Mucosa of descending colon (tissue), 3 donors: ENCODE measurements around the gene NPAS3. TPM values are rescaled to one million over a fixed set of nuclear protein-coding genes. Genes with fewer than 3 reads are reported as not detected.
A peak's percentile ranks its signal among the peaks of the same experiment; 100 is the strongest.

Source experiments
- ATAC-seq: fragments of 200-7000 bp; cut with Tn5 transposase; one replicate; pipeline ENCODE4 v1.9.1; 2020; ENCODE audit warnings: mild to moderate bottlenecking, moderate library complexity
- DNase-seq, 3 donors: peaks; one replicate each; pipeline ENCODE4 v3.0.0-alpha.2; 2020
- H3K36me3 ChIP-seq: fragments of 200-600 bp; one replicate; pipeline ENCODE4 v1.8.0; 2021; ENCODE audit warnings: low read depth, mild to moderate bottlenecking
- H3K4me1 ChIP-seq: fragments of 200-600 bp; one replicate; pipeline ENCODE4 v1.8.0; 2021; ENCODE audit warnings: low read depth, mild to moderate bottlenecking
- H3K4me3 ChIP-seq: fragments of 200-600 bp; one replicate; pipeline ENCODE4 v1.8.0; 2021; ENCODE audit warnings: mild to moderate bottlenecking
- H3K9me3 ChIP-seq: fragments of 200-600 bp; one replicate; pipeline ENCODE4 v1.8.0; 2021; ENCODE audit warnings: mild to moderate bottlenecking
- CTCF ChIP-seq: fragments of 200-600 bp; IDR thresholded peaks from one replicate; pipeline ENCODE4 v1.8.0; 2022; ENCODE audit warnings: antibody characterized with exemption, mild to moderate bottlenecking
- intact Hi-C, 2 donors: fragments of 100-400 bp; cut with DNase I in 1 of 2; cut with micrococcal nuclease in 1 of 2; formaldehyde crosslinking; loops; one replicate each; pipeline versions ENCODE4 v1.11.0 to v1.11.1; 2022; cut with DNase I, micrococcal nuclease
- total RNA-seq, 3 donors: library from RNA; stranded (reverse); fragmentation: NEBNext Ultra II Directional in 2 of 3; extraction: Animal tissue kit (Norgen Biotek cat#: 25700) in 2 of 3; gene quantifications; one replicate each; pipeline versions ENCODE4 v1.2.1 to v1.2.4, GENCODE V29; 2021 to 2023
- donor health status: DM: no; HTN: no; CAD: no; lungs with moderate emphysema.
- donor health status: DM: no; HTN: no; CAD: no.
- donor health status: DM: no; HTN: yes; CAD: no.

Gene NPAS3
- total RNA-seq, 3 donors from 2014 or later, result 0.65 to 9.7 (median 2.0) TPM

DNA sequence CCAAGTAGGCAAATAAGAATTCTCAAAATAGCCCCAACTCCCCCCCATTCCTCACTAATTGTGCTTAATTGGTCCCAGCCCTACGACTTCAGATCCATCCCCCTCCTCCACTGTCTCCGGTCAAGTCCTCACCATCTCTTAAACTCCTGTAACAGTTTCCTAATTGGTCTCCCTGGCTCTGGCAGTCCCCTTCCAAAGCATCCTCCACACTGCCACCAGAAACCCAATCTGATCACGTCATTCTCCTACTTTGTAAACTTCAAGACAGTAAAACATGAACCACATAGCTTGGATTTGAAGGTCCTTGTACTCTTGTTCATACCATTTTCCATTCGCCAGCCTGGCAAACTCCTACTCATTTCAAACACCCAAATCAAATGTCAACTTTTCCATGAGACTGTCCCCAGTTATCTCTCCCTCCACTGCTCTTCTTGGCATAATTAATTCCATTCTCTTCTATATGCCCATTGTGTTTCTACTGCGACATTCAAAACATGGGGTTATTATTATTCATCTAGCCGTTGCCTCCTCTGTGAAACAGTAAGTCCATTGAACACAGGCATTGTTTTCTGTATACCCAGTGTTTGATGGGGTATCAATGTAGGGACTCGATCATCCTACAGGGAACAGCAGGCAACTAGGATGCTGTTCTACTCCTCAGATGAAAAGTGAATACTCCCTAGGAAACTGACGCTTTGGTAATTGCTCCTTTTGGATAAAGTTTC, 907.6 kb downstream of the NPAS3 start:
- no peak for ATAC-seq
- intact Hi-C loops, result loop anchor here in 1 of 2 donors (10.0 kb wide), 2 partner anchors 259 to 379 kb away; no protein-coding TSS in a partner anchor
- Histone ChIP-seq H3K4me3 (no peak overlapping the region), H3K9me3 (no peaks in the 10 kb centered on the region), H3K4me1 (no peaks in the 10 kb centered on the region), H3K36me3 (no peaks in the 10 kb centered on the region)
- no peak for DNase-seq
- TF ChIP-seq CTCF, result no peak

DNA sequence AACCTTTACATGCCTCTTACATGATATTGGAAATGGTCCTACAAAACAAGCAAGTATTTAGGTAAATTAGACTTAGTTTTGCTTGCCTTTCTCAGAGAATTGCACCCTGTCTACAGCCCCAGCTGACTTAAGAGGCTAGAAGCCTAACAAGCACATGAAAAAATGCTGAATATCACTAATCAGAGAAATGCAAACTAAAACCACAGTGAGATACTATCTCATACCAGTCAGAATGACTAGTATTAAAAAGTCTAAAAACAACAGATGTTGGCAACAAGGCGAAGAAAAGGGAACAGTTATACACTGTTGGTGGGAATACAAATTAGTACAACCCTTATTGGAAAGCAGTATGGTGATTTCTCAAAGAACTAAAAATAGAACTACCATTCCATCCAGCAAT, 908.4 kb downstream of the NPAS3 start:
- Histone ChIP-seq H3K36me3 (no peaks in the 10 kb centered on the region), H3K4me1 (no peaks in the 10 kb centered on the region), H3K4me3 (no peak overlapping the region), H3K9me3 (no peaks in the 10 kb centered on the region)
- no peak for ATAC-seq
- intact Hi-C loops, result loop anchor here in 1 of 2 donors (10.0 kb wide), 2 partner anchors 258 to 378 kb away; no protein-coding TSS in a partner anchor
- no peak for TF ChIP-seq CTCF
- no peak for DNase-seq

DNA sequence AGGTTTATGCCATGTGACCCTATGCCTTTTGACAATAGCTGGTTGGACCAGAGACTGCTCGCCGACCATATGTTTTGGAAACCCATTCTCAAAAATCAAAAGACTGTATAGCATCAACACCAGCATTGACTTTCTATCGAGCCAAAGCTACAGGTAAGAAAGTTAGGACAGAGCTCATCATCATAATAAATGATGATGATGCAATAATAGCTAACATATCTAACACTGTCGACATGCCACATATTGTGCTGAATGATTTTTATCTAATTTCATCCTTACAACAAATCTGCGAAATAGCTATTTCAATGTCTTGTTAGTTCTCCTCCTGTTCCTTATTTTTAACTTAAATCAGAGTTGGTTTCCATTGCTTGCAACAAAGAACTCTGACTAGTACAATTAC, 909.3 kb downstream of the NPAS3 start:
- Histone ChIP-seq H3K4me3 (no peak overlapping the region), H3K36me3 (no peaks in the 10 kb centered on the region), H3K4me1 (no peaks in the 10 kb centered on the region), H3K9me3 (no peaks in the 10 kb centered on the region)
- no peak for TF ChIP-seq CTCF
- ATAC-seq (no peak), DNase-seq (no peak)
- intact Hi-C loops, result loop anchor here in 1 of 2 donors (10.0 kb wide), 2 partner anchors 257 to 377 kb away; no protein-coding TSS in a partner anchor

DNA sequence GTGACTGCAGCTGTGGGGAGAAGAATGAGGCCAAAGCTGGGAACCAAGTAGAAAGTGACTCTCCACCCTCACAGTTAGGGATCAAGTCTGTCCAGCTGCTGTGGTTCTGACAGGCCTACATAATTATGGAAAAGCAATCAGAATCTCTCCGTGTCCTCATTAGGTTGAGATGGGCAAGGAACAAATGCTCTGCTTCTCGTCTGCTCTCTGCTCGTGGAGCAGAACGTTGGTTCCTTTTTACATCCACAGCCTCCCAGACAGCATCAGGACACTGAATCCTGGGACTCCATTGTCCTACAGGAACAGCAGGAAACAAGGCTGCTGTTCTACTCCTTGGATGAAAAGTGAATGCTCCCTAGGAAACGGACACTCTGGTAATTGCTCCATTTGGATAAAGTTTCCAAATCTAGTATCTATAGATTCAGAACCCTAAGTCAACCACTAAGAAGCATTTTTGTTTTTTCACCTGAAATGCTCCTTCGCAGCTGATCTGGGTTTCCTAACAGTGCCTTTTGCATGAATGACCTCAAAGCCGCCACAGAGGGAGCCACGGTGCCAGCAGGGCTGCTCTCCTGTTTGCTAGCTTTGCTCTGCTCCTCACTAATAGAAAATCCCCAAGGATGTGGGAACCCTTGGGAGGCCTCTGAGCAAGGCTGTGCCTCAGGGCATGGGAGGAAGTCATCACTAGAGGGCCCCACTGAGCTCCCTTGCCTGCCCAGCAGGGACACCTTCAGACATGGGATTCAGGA, 910.2 kb downstream of the NPAS3 start:
- Histone ChIP-seq H3K9me3 (no peaks in the 10 kb centered on the region), H3K4me3 (no peak overlapping the region), H3K4me1 (no peaks in the 10 kb centered on the region), H3K36me3 (no peaks in the 10 kb centered on the region)
- ATAC-seq, result peak; percentile 99
- peak; percentile 37 for TF ChIP-seq CTCF
- intact Hi-C loops, result loop anchor here in 1 of 2 donors (10.0 kb wide), 2 partner anchors 256 to 376 kb away; no protein-coding TSS in a partner anchor
- DNase-seq, result peak; percentile 60 to 89 (median 81)

- Histone ChIP-seq H3K4me1 (no peaks in the 10 kb centered on the region), H3K9me3 (no peaks in the 10 kb centered on the region), H3K4me3 (no peak overlapping the region), H3K36me3 (no peaks in the 10 kb centered on the region)
- no peak for TF ChIP-seq CTCF
- intact Hi-C loops, result loop anchor here in 1 of 2 donors (10.0 kb wide), 2 partner anchors 255 to 375 kb away; no protein-coding TSS in a partner anchor
- ATAC-seq, result no peak
- DNase-seq, result no peak
Measured at GRCh38 chr14:33849455-33849801, 910.7 kb downstream of the NPAS3 start.
